Activated CD8-positive, alpha-beta T cell treated with anti-CD3 and anti-CD28 coated beads for 36 hours (primary cell): ENCODE results near the gene TLE6. TPM values are rescaled to one million over a fixed set of nuclear protein-coding genes. Genes with fewer than 3 reads are reported as not detected.
A peak's percentile ranks its signal among the peaks of the same experiment; 100 is the strongest.

Experiments used
- ATAC-seq: fragments of 200-7000 bp; cut with Tn5 transposase; one replicate; pipeline ENCODE4 v1.10.0; 2021; ENCODE audit warnings: mild to moderate bottlenecking, moderate library complexity
- CTCF ChIA-PET: fragments of 350-600 bp; sonication (Branson Sonifier 250); formaldehyde crosslinking; loops from one replicate; lab custom pipeline; 2021; ENCODE audit warnings: antibody characterized with exemption; lab: Charles Lee
- POLR2A ChIA-PET: fragments of 350-600 bp; sonication (Branson Sonifier 250); formaldehyde crosslinking; loops from one replicate; lab custom pipeline; 2021; ENCODE audit warnings: antibody characterized with exemption; lab: Charles Lee
- DNase-seq: peaks from one replicate; pipeline ENCODE4 v3.0.0-alpha.2; 2020
- H3K27ac Mint-ChIP-seq: one replicate; pipeline ENCODE4 v1.8.0; 2021; ENCODE audit warnings: mild to moderate bottlenecking, mixed read lengths
- H3K27me3 Mint-ChIP-seq: one replicate; pipeline ENCODE4 v1.8.0; 2021; ENCODE audit warnings: mixed read lengths
- H3K36me3 Mint-ChIP-seq: one replicate; pipeline ENCODE4 v1.8.0; 2021; ENCODE audit warnings: low read depth, mixed read lengths
- H3K4me1 Mint-ChIP-seq: one replicate; pipeline ENCODE4 v1.8.0; 2021; ENCODE audit warnings: low read depth, mixed read lengths
- H3K4me3 Mint-ChIP-seq: one replicate; pipeline ENCODE4 v1.8.0; 2021; ENCODE audit warnings: mild to moderate bottlenecking, moderate library complexity, mixed read lengths
- H3K9me3 Mint-ChIP-seq: one replicate; pipeline ENCODE4 v1.8.0; 2021; ENCODE audit warnings: mixed read lengths
- CTCF ChIP-seq: fragments of 200-600 bp; IDR thresholded peaks from one replicate; pipeline ENCODE4 v1.8.0; 2022; ENCODE audit warnings: antibody characterized with exemption, mild to moderate bottlenecking
- intact Hi-C: fragments of 100-400 bp; cut with micrococcal nuclease; formaldehyde crosslinking; loops from one replicate; pipeline ENCODE4 v1.10.0; 2022
- total RNA-seq, 2 experiments: library from RNA; stranded (reverse); gene quantifications; one replicate each; pipeline ENCODE4 v1.2.3, GENCODE V29; 2021

TLE6 gene
- total RNA-seq, 2 experiments from 2014 or later = 3.5 to 5.1 TPM

- no peak for ATAC-seq
- intact Hi-C loops = loop anchor here (10.0 kb wide), 1 partner anchor 253 kb away; the partner anchor contains the start of genes SGTA and THOP1
- no peak overlapping the region for H3K4me3 Mint-ChIP-seq
Measured at GRCh38 chr19:3038214-3038613, 60.9 kb downstream of the TLE6 start.

GRCh38 chr19:3039125-3039524 is 61.8 kb downstream of the TLE6 start:
- Mint-ChIP-seq H3K4me1 (peaks cover 28% of the 10 kb centered on the region), H3K36me3 (no peaks in the 10 kb centered on the region), H3K27me3 (no peaks in the 10 kb centered on the region), H3K9me3 (no peaks in the 10 kb centered on the region), H3K27ac (no peak overlapping the region), H3K4me3 (no peak overlapping the region)
- intact Hi-C loops = loop anchor here (10.0 kb wide), 1 partner anchor 254 kb away; the partner anchor contains the start of genes SGTA and THOP1
- TF ChIP-seq CTCF = no peak
- POLR2A ChIA-PET = interaction anchor here (0.7 to 3.4 kb wide), 3 partner anchors 14 to 21 kb away, joined by 3 to 12 read pairs (median 3); no protein-coding TSS in a partner anchor
- DNase-seq = no peak
- CTCF ChIA-PET = interaction anchor here (1.0 to 5.3 kb wide), 5 partner anchors 14 to 88 kb away, joined by 3 to 24 read pairs (median 4); no protein-coding TSS in a partner anchor
- no peak for ATAC-seq

More at GRCh38 chr19:3038214-3038613, 60.9 kb downstream of the TLE6 start:
- no peak for TF ChIP-seq CTCF
- no peak for DNase-seq
- no peaks in the 10 kb centered on the region for H3K27me3 Mint-ChIP-seq
- CTCF ChIA-PET = interaction anchor here (1.7 to 5.3 kb wide), 2 partner anchors 22 to 88 kb away, joined by 4 to 24 read pairs; no protein-coding TSS in a partner anchor
- POLR2A ChIA-PET = interaction anchor here (0.5 to 3.8 kb wide), 5 partner anchors 11 to 57 kb away, joined by 3 to 17 read pairs (median 12); partner anchors contain the start of gene TLE5
- peaks cover 28% of the 10 kb centered on the region for H3K4me1 Mint-ChIP-seq
- H3K36me3 Mint-ChIP-seq = no peaks in the 10 kb centered on the region
- no peak overlapping the region for H3K27ac Mint-ChIP-seq
- H3K9me3 Mint-ChIP-seq = no peaks in the 10 kb centered on the region

- intact Hi-C loops = loop anchor here (10.0 kb wide), 1 partner anchor 255 kb away; the partner anchor contains the start of genes SGTA and THOP1
- H3K36me3 Mint-ChIP-seq = no peaks in the 10 kb centered on the region
- peaks cover 26% of the 10 kb centered on the region for H3K4me1 Mint-ChIP-seq
- ChIA-PET CTCF (interaction anchor here (1.0 to 5.3 kb wide), 5 partner anchors 15 to 89 kb away, joined by 3 to 24 read pairs (median 4); no protein-coding TSS in a partner anchor), POLR2A (interaction anchor here (1.0 to 3.4 kb wide), 2 partner anchors 13 to 15 kb away, joined by 3 to 12 read pairs; no protein-coding TSS in a partner anchor)
- H3K27me3 Mint-ChIP-seq = no peaks in the 10 kb centered on the region
- H3K4me3 Mint-ChIP-seq = no peak overlapping the region
- TF ChIP-seq CTCF = no peak
- H3K27ac Mint-ChIP-seq = no peak overlapping the region
- ATAC-seq (no peak), DNase-seq (peak; percentile 52)
- no peaks in the 10 kb centered on the region for H3K9me3 Mint-ChIP-seq
Measured at GRCh38 chr19:3039641-3040077, 62.3 kb downstream of the TLE6 start.

GRCh38 chr19:3041327-3041726 is 64.0 kb downstream of the TLE6 start:
- TF ChIP-seq CTCF = no peak
- H3K4me3 Mint-ChIP-seq = no peak overlapping the region
- ATAC-seq (no peak), DNase-seq (no peak)
- no peak overlapping the region for H3K27ac Mint-ChIP-seq
- H3K9me3 Mint-ChIP-seq = no peaks in the 10 kb centered on the region
- no peaks in the 10 kb centered on the region for H3K27me3 Mint-ChIP-seq
- H3K36me3 Mint-ChIP-seq = no peaks in the 10 kb centered on the region
- intact Hi-C loops = no loop called here
- H3K4me1 Mint-ChIP-seq = peaks cover 18% of the 10 kb centered on the region
- POLR2A ChIA-PET = interaction anchor here (0.9 to 3.4 kb wide), 3 partner anchors 10 to 15 kb away, joined by 3 to 12 read pairs (median 5); no protein-coding TSS in a partner anchor
- CTCF ChIA-PET = no interaction called here
